ENCODE data around the gene KRTAP10-3.
"Not testable (repeated sequence)": the region's sequence is repeated elsewhere in the genome, so short reads cannot be mapped to it uniquely, and the experiment has no call there.

KRTAP10-3 gene

DNA sequence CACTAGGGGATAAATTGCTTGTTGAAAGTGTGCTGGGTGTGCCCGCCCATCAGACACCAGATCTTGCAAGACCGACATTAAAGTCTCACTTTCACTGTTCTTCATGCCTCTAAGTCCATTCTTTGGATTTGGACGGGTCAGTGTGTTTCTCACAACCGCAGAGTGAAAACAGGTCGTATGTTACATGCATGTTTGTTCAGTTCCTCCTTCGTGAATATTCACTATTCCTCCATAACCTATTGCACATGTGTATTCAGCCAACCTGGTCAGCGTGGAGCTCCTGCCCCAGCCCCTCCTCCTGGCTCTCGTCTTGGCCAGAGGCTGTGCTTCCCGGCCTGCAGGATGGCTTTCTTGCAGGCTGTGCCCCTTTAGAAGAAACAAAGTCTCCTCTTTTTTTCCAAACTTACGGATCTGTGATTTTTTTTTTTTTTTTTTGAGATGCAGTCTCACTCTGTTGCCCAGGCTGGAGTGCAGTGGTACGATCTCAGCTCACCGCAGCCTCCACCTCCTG, 35.9 kb upstream of the KRTAP10-3 start:
- Histone ChIP-seq H2AFZ (ENCODE audit: insufficient read depth, low read length, poor library complexity) (no peak overlapping the region), H3K4me1 (ENCODE audit: control insufficient read depth in 1 of 2, insufficient read depth in 2 of 2, low read length in 2 of 2) (peaks cover 3 to 17% of the 10 kb centered on the region in 2 experiments), H2BK120ac (ENCODE audit: insufficient read depth, low read length, poor library complexity) (peak overlapping the region; percentile 7), H3K79me1 (ENCODE audit: low read length) (peaks cover 10% of the 10 kb centered on the region), H3K18ac (ENCODE audit: low read length) (no peak overlapping the region), H4K91ac (ENCODE audit: low read depth, low read length) (peak overlapping the region; percentile 69), H3K36me3 (ENCODE audit: control insufficient read depth in 1 of 2, insufficient read depth in 2 of 2, low read length in 2 of 2) (no peaks in the 10 kb centered on the region), H2BK5ac (ENCODE audit: low read depth, low read length, poor library complexity) (no peak overlapping the region), H2BK12ac (ENCODE audit: low read length) (peak overlapping the region; percentile 27), H4K8ac (ENCODE audit: low read depth, low read length) (no peak overlapping the region), H3K23ac (ENCODE audit: low read length) (no peak overlapping the region), H3K9me3 (ENCODE audit: insufficient read depth, low read depth, low read length) (peaks cover 4% of the 10 kb centered on the region), H3K4me3 (ENCODE audit: low read depth, low read length) (no peak overlapping the region), H3K79me2 (ENCODE audit: control insufficient read depth, insufficient read depth, low read length, poor library complexity) (no peaks in the 10 kb centered on the region), H3K14ac (ENCODE audit: low read length) (no peak overlapping the region), H4K12ac (ENCODE audit: low read depth, low read length) (no peak overlapping the region), H3K27me3 (ENCODE audit: insufficient read depth, low read length) (no peaks in the 10 kb centered on the region), H2AK5ac (ENCODE audit: low read length) (no peak overlapping the region), H3K27ac (ENCODE audit: low read depth, low read length) (no peak overlapping the region), H3K4ac (ENCODE audit: low read depth, low read length) (no peak overlapping the region), H3K4me2 (ENCODE audit: low read length) (no peak overlapping the region), H3K9ac (ENCODE audit: low read length) (no peak overlapping the region)
- WGBS (ENCODE audit: extremely low coverage, insufficient coverage, insufficient read length), result no CpG with 5 or more reads among the region's 12 CpGs
- no peak for DNase-seq

- peak overlapping the region; percentile 16 for H2BK12ac ChIP-seq (ENCODE audit: low read length)
- H3K27me3 ChIP-seq (ENCODE audit: insufficient read depth, low read length), result no peaks in the 10 kb centered on the region
- WGBS (ENCODE audit: extremely low coverage, insufficient coverage, insufficient read length), result no CpG with 5 or more reads among the region's 20 CpGs
- DNase-seq, result peak; percentile 28 to 44
- H4K91ac ChIP-seq (ENCODE audit: low read depth, low read length), result peak overlapping the region; percentile 69
- H3K4me3 ChIP-seq (ENCODE audit: low read depth, low read length), result no peak overlapping the region
- H3K23ac ChIP-seq (ENCODE audit: low read length), result no peak overlapping the region
- no peak overlapping the region for H3K4me2 ChIP-seq (ENCODE audit: low read length)
- no peak overlapping the region for H3K4ac ChIP-seq (ENCODE audit: low read depth, low read length)
- no peak overlapping the region for H3K18ac ChIP-seq (ENCODE audit: low read length)
- peaks cover 4% of the 10 kb centered on the region for H3K9me3 ChIP-seq (ENCODE audit: insufficient read depth, low read depth, low read length)
- H3K79me1 ChIP-seq (ENCODE audit: low read length), result peaks cover 10% of the 10 kb centered on the region
- peaks cover 3 to 17% of the 10 kb centered on the region in 2 experiments for H3K4me1 ChIP-seq (ENCODE audit: control insufficient read depth in 1 of 2, insufficient read depth in 2 of 2, low read length in 2 of 2)
- no peaks in the 10 kb centered on the region for H3K36me3 ChIP-seq (ENCODE audit: control insufficient read depth in 1 of 2, insufficient read depth in 2 of 2, low read length in 2 of 2)
- H4K12ac ChIP-seq (ENCODE audit: low read depth, low read length), result peak overlapping the region; percentile 47
- peak overlapping the region; percentile 66 for H3K14ac ChIP-seq (ENCODE audit: low read length)
- H2BK120ac ChIP-seq (ENCODE audit: insufficient read depth, low read length, poor library complexity), result peak overlapping the region; percentile 8
- no peak overlapping the region for H2AFZ ChIP-seq (ENCODE audit: insufficient read depth, low read length, poor library complexity)
- H3K9ac ChIP-seq (ENCODE audit: low read length), result no peak overlapping the region
- peak overlapping the region; percentile 5 for H4K8ac ChIP-seq (ENCODE audit: low read depth, low read length)
- H2BK5ac ChIP-seq (ENCODE audit: low read depth, low read length, poor library complexity), result peak overlapping the region; percentile 1
- H2AK5ac ChIP-seq (ENCODE audit: low read length), result no peak overlapping the region
- no peaks in the 10 kb centered on the region for H3K79me2 ChIP-seq (ENCODE audit: control insufficient read depth, insufficient read depth, low read length, poor library complexity)
- no peak overlapping the region for H3K27ac ChIP-seq (ENCODE audit: low read depth, low read length)
Observed at GRCh38 chr21:44593598-44594405, 35.2 kb upstream of the KRTAP10-3 start.

DNA sequence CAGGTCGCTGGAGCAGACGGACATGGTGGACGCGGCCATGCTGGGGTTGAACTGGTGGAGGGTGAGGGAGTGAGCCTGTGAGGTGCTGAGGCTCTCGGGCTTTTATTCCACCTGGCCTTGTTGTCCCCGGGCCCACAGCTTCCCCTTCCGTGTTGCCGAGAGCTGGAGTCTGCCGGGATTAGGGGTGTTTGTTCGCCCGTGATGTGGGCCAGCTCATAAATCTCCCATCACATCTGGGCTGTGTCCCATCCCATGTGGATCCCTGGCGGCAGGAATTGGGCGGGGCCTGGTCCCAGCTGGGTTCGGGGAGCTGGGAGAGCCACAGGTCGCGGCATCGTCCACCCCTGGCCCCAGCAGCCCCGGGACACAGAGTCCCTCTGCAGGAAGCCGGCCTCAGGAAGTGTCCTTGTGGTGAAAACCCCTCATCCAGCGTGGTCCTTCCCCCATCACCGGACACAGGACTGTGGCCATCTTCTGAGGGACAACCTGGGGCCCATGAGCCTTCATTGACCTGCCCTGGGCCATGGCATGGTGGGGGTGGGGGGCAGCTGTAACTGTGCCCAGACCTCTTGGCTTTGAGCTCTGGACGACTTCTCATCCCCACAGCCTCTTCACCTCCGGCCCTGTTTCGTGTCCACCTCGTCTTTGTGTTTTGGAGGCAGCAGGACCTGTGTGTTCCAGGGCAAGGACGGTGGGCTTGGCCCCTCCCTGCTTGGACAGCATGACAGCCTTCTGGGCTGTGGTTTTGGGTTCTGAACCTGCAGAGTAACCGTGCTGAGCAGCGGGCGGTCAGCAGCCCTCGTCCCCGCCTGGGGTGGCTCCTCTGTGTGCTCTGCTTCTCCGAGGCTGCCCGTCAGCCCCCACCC, 34.1 kb upstream of the KRTAP10-3 start, which contains the start of gene KRTAP10-6:
Gene KRTAP10-6 (minus strand): TSS at position 60 of the 866 bp plus-strand sequence. CDS start 21 bp downstream, at position 39.
- Histone ChIP-seq H2AK5ac (ENCODE audit: low read length) (peak within 1 kb of the TSS; percentile 27), H3K27ac (ENCODE audit: low read depth, low read length) (no peak within 1 kb of the TSS), H3K4me2 (ENCODE audit: low read length) (no peak within 1 kb of the TSS), H3K36me3 (ENCODE audit: control insufficient read depth in 1 of 2, insufficient read depth in 2 of 2, low read length in 2 of 2) (no peaks in the 10 kb centered on the region), H2AFZ (ENCODE audit: insufficient read depth, low read length, poor library complexity) (no peak within 1 kb of the TSS), H3K14ac (ENCODE audit: low read length) (no peak within 1 kb of the TSS), H4K8ac (ENCODE audit: low read depth, low read length) (no peak within 1 kb of the TSS), H3K79me1 (ENCODE audit: low read length) (peaks cover 10% of the 10 kb centered on the region), H3K9me3 (ENCODE audit: insufficient read depth, low read depth, low read length) (peaks cover 4% of the 10 kb centered on the region), H3K27me3 (ENCODE audit: insufficient read depth, low read length) (no peaks in the 10 kb centered on the region), H3K4ac (ENCODE audit: low read depth, low read length) (no peak within 1 kb of the TSS), H3K4me3 (ENCODE audit: low read depth, low read length) (no peak within 1 kb of the TSS), H3K4me1 (ENCODE audit: control insufficient read depth in 1 of 2, insufficient read depth in 2 of 2, low read length in 2 of 2) (peaks cover 3 to 17% of the 10 kb centered on the region in 2 experiments), H2BK12ac (ENCODE audit: low read length) (peak within 1 kb of the TSS; percentile 29), H3K23ac (ENCODE audit: low read length) (no peak within 1 kb of the TSS), H3K18ac (ENCODE audit: low read length) (no peak within 1 kb of the TSS), H4K12ac (ENCODE audit: low read depth, low read length) (no peak within 1 kb of the TSS), H2BK5ac (ENCODE audit: low read depth, low read length, poor library complexity) (no peak within 1 kb of the TSS), H4K91ac (ENCODE audit: low read depth, low read length) (peak within 1 kb of the TSS; percentile 49), H2BK120ac (ENCODE audit: insufficient read depth, low read length, poor library complexity) (peak within 1 kb of the TSS; percentile 41), H3K9ac (ENCODE audit: low read length) (no peak within 1 kb of the TSS), H3K79me2 (ENCODE audit: control insufficient read depth, insufficient read depth, low read length, poor library complexity) (no peaks in the 10 kb centered on the region)
- no CpG with 5 or more reads among the region's 33 CpGs for WGBS (ENCODE audit: extremely low coverage, insufficient coverage, insufficient read length)
- DNase-seq, result no peak

DNA sequence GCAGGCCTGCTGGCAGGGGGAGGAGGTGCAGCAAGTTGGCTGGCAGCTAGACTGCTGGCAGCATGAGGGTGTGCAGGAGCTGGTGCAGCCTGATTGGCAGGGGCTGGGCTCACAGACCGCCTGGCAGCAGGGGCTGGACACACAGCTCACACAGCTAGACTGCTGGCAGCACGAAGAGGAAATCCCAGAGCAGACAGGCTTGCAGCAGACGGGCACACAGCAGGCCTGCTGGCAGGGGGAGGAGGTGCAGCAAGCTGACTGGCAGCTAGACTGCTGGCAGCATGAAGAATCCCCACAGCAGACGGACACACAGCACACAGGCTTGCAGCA, 33.2 kb upstream of the KRTAP10-3 start:
- not testable (repeated sequence) for H3K9me3 ChIP-seq (ENCODE audit: insufficient read depth, low read depth, low read length); H2BK5ac ChIP-seq (ENCODE audit: low read depth, low read length, poor library complexity); H3K4me3 ChIP-seq (ENCODE audit: low read depth, low read length); DNase-seq; H4K12ac ChIP-seq (ENCODE audit: low read depth, low read length); H3K4me2 ChIP-seq (ENCODE audit: low read length); H3K36me3 ChIP-seq (ENCODE audit: control insufficient read depth in 1 of 2, insufficient read depth in 2 of 2, low read length in 2 of 2); H3K27ac ChIP-seq (ENCODE audit: low read depth, low read length); H3K79me2 ChIP-seq (ENCODE audit: control insufficient read depth, insufficient read depth, low read length, poor library complexity); H3K14ac ChIP-seq (ENCODE audit: low read length); H2BK12ac ChIP-seq (ENCODE audit: low read length); H3K9ac ChIP-seq (ENCODE audit: low read length); H3K18ac ChIP-seq (ENCODE audit: low read length); H3K27me3 ChIP-seq (ENCODE audit: insufficient read depth, low read length); H3K23ac ChIP-seq (ENCODE audit: low read length); H2AFZ ChIP-seq (ENCODE audit: insufficient read depth, low read length, poor library complexity); H2BK120ac ChIP-seq (ENCODE audit: insufficient read depth, low read length, poor library complexity); H4K91ac ChIP-seq (ENCODE audit: low read depth, low read length); H2AK5ac ChIP-seq (ENCODE audit: low read length); H3K4ac ChIP-seq (ENCODE audit: low read depth, low read length); H4K8ac ChIP-seq (ENCODE audit: low read depth, low read length)
- H3K79me1 ChIP-seq (ENCODE audit: low read length), result peaks cover 10% of the 10 kb centered on the region
- WGBS (ENCODE audit: extremely low coverage, insufficient coverage, insufficient read length), result no CpG with 5 or more reads among the region's 4 CpGs
- H3K4me1 ChIP-seq (ENCODE audit: control insufficient read depth in 1 of 2, insufficient read depth in 2 of 2, low read length in 2 of 2), result peaks cover 3 to 17% of the 10 kb centered on the region in 2 experiments
